GM12878 (cell line): ENCODE results near the gene STEAP1B. TPM values are rescaled to one million over a fixed set of nuclear protein-coding genes. Genes with fewer than 3 reads are reported as not detected.

Experiments used
- ATAC-seq: fragments of 200-7000 bp; cut with Tn5 transposase; 3 replicates; pipeline ENCODE4 v1.9.1; 2020; ENCODE audit warnings: mild to moderate bottlenecking, moderate library complexity
- BruUV-seq: library from RNA; stranded (reverse); fragments of 400-500 nt; replicated peaks from 2 replicates; lab custom pipeline; 2021; lab: Mats Ljungman, UMichigan
- CTCF ChIA-PET: fragments of 300-600 bp; sonication (Branson Sonifier 250); formaldehyde crosslinking; extraction: SDS; loops from one replicate; lab custom pipeline; 2021; ENCODE audit warnings: inconsistent platforms; lab: Yijun Ruan, JAX
- POLR2A ChIA-PET: fragments of 350-600 bp; formaldehyde crosslinking; extraction: SDS; loops from one replicate; lab custom pipeline; 2021; ENCODE audit warnings: inconsistent platforms; lab: Charles Lee
- RAD21 ChIA-PET: fragments of 300-600 bp; sonication (Branson Sonifier 250); formaldehyde crosslinking; loops from one replicate; lab custom pipeline; 2023; ENCODE audit warnings: antibody characterized with exemption; ENCODE audit not compliant: unreplicated experiment; lab: Charles Lee
- SMC1A ChIA-PET: fragments of 300-600 bp; sonication (Branson Sonifier 250); formaldehyde crosslinking; loops from one replicate; lab custom pipeline; 2023; ENCODE audit not compliant: unreplicated experiment, uncharacterized antibody; lab: Charles Lee
- DNase-seq: peaks from one replicate; pipeline ENCODE4 v3.0.0-alpha.2; 2011; ENCODE audit warnings: low read depth, low spot score
- FAIRE-seq: peaks from 3 replicates; lab custom pipeline; 2011; peaks lifted over from hg19 to GRCh38; lab: Jason Lieb, UNC
- H2AFZ ChIP-seq: 2 replicates; pipeline ENCODE4 v1.6.0; 2011; ENCODE audit warnings: low read depth, low read length, control low read depth; ENCODE audit not compliant: control insufficient read depth
- H3K27ac ChIP-seq: 2 replicates; pipeline ENCODE4 v1.5.1; 2011; ENCODE audit warnings: control low read depth; ENCODE audit not compliant: control insufficient read depth, insufficient read depth
- H3K27me3 ChIP-seq, 2 experiments: replicated peaks in 1 of 2; 2 replicates each; pipeline versions ENCODE4 v1.6.0 to v1.6.1; 2011; ENCODE audit warnings: low read length in 1 of 2; ENCODE audit not compliant: control insufficient read depth in 2 of 2, insufficient read depth in 2 of 2
- H3K36me3 ChIP-seq, 2 experiments: 2 replicates each; pipeline ENCODE4 v1.5.1; 2011; ENCODE audit warnings: low read length in 1 of 2; ENCODE audit not compliant: control insufficient read depth in 2 of 2, insufficient read depth in 2 of 2
- H3K4me1 ChIP-seq: 2 replicates; pipeline ENCODE4 v1.6.1; 2011; ENCODE audit warnings: mild to moderate bottlenecking, low read length, moderate library complexity, mixed read lengths; ENCODE audit not compliant: control insufficient read depth, insufficient read depth
- H3K4me2 ChIP-seq: 2 replicates; pipeline ENCODE4 v1.6.0; 2011; ENCODE audit warnings: control low read depth; ENCODE audit not compliant: control insufficient read depth, insufficient read depth
- H3K4me3 ChIP-seq: fragments of 200-600 bp; sonication (generic); 2 replicates; pipeline ENCODE4 v1.5.1; 2016
- H3K79me2 ChIP-seq: 2 replicates; pipeline ENCODE4 v1.6.0; 2011; ENCODE audit warnings: low read length; ENCODE audit not compliant: control insufficient read depth, insufficient read depth
- H3K9ac ChIP-seq: 2 replicates; pipeline ENCODE4 v1.8.0; 2011; ENCODE audit warnings: low read length, control low read depth, mixed read lengths; ENCODE audit not compliant: control insufficient read depth, insufficient read depth
- H3K9me3 ChIP-seq: replicated peaks from 3 replicates; pipeline ENCODE4 v1.5.1; 2011; ENCODE audit warnings: mild to moderate bottlenecking, low read length; ENCODE audit not compliant: control insufficient read depth, insufficient read depth
- H4K20me1 ChIP-seq: 2 replicates; pipeline ENCODE4 v1.6.0; 2011; ENCODE audit not compliant: control insufficient read depth, insufficient read depth
- BCL3 ChIP-seq: IDR thresholded peaks from 2 replicates; pipeline ENCODE4 v1.6.1; 2011; ENCODE audit warnings: borderline replicate concordance, low read depth, mild to moderate bottlenecking, moderate library complexity, low read length; ENCODE audit not compliant: insufficient read depth, poor library complexity, severe bottlenecking
- CEBPB ChIP-seq, 2 experiments: fragments of 150-350 bp in 1 of 2; IDR thresholded peaks; 2 replicates each; pipeline ENCODE4 v1.6.1; 2012 to 2014; ENCODE audit warnings: low read depth in 2 of 2, low read length in 2 of 2, borderline replicate concordance in 1 of 2, inconsistent platforms in 1 of 2
- FOXK2 ChIP-seq: fragments of 450-650 bp; IDR thresholded peaks from 2 replicates; pipeline ENCODE4 v1.6.1; 2017; ENCODE audit warnings: mild to moderate bottlenecking, moderate library complexity
- JUNB ChIP-seq: IDR thresholded peaks from 2 replicates; pipeline ENCODE4 v1.6.1; 2016; ENCODE audit warnings: antibody characterized with exemption, mild to moderate bottlenecking
- MXI1 ChIP-seq: fragments of 150-350 bp; IDR thresholded peaks from 2 replicates; pipeline ENCODE4 v1.6.1; 2011; ENCODE audit warnings: low read depth, mild to moderate bottlenecking, inconsistent platforms, low read length, improper control_type of control experiment
- NFYB ChIP-seq: IDR thresholded peaks from 2 replicates; pipeline ENCODE4 v1.6.1; 2011; ENCODE audit warnings: low read depth, mild to moderate bottlenecking, low read length, improper control_type of control experiment, moderate library complexity; ENCODE audit not compliant: insufficient read depth
- POU2F2 ChIP-seq: IDR thresholded peaks from 3 replicates; pipeline ENCODE4 v1.6.1; 2011; ENCODE audit warnings: low read depth, mild to moderate bottlenecking, low read length, borderline replicate concordance
- STAT1 ChIP-seq: fragments of 450-650 bp; conservative IDR thresholded peaks from 2 replicates; pipeline ENCODE4 v1.6.1; 2014; ENCODE audit warnings: antibody characterized with exemption, mild to moderate bottlenecking
- TBL1XR1 ChIP-seq: IDR thresholded peaks from 2 replicates; pipeline ENCODE4 v1.6.1; 2012; ENCODE audit warnings: low read depth, low read length, improper control_type of control experiment
- WGBS: methylation state at CpG from one replicate; pipeline ENCODE4 v1.1.6; 2016; ENCODE audit warnings: low lambda C conversion rate; ENCODE audit not compliant: insufficient replicate concordance, insufficient coverage; ENCODE audit errors: missing lambda C conversion rate; 5-methylcytosine and 5-hydroxymethylcytosine counted together
- in situ Hi-C: fragments of 300-500 bp; cut with MboI; formaldehyde crosslinking; loops from 9 replicates; pipeline ENCODE4 v1.14.3; 2018; ENCODE audit warnings: mixed read lengths
- intact Hi-C: fragments of 100-400 bp; cut with micrococcal nuclease; formaldehyde crosslinking; loops from one replicate; pipeline ENCODE4 v1.14.2; 2022; ENCODE audit not compliant: unreplicated experiment
- polyA plus RNA-seq, 11 experiments: library from polyadenylated mRNA; depleted of rRNA in 4 of 11; unstranded in 6 of 11; stranded (reverse) in 5 of 11; fragments of >200 nt; fragmentation: Nextera tagmentation in 4 of 11; fragmentation: Illumina TruSeq in 1 of 11; extraction: Ambion mirVana in 4 of 11; extraction: Trizol in 1 of 11; gene quantifications; 1 replicate in 1 of 11; 2 replicates in 10 of 11; pipeline versions ENCODE4 v1.2.1 to v1.2.3, GENCODE V29; 2011 to 2016; ENCODE audit warnings: inconsistent platforms in 2 of 11, missing spikeins in 2 of 11, low read depth in 1 of 11
- total RNA-seq, 4 experiments: library from RNA; depleted of rRNA in 3 of 4; stranded (reverse); fragments of >200 nt in 3 of 4; fragmentation: Illumina TruSeq in 1 of 4; extraction: Trizol in 1 of 4; gene quantifications; 2 replicates each; pipeline versions ENCODE4 v1.2.1 to v1.2.3, GENCODE V29; 2013 to 2021
- TF ChIP-seq, protein P1 (sequence below): IDR thresholded peaks from 2 replicates; pipeline ENCODE4 v1.6.1; 2012; ENCODE audit warnings: low read depth, low read length, improper control_type of control experiment
- TF ChIP-seq, protein P2 (sequence below): fragments of 450-650 bp; IDR thresholded peaks from 2 replicates; pipeline ENCODE4 v1.6.1; 2017; ENCODE audit warnings: borderline replicate concordance

Gene STEAP1B
- total and polyA plus RNA-seq, 10 of the 15 experiments (the other 5 are each of a cell fraction or from before 2014, with no cell fraction given): 0.14 TPM; not detected in 9

GRCh38 chr7:22542669-22543068, 42.7 kb upstream of the STEAP1B start:
- Histone ChIP-seq H3K79me2 (no peaks in the 10 kb centered on the region), H3K27ac (no peak overlapping the region), H3K9ac (no peak overlapping the region), H3K27me3 (peaks cover 0 to 5% of the 10 kb centered on the region in 2 experiments; a peak in 2 of 4 replicates), H3K4me3 (no peak overlapping the region), H3K4me2 (no peak overlapping the region), H3K36me3 (no peaks in the 10 kb centered on the region), H3K9me3 (no peaks in the 10 kb centered on the region), H4K20me1 (no peaks in the 10 kb centered on the region), H3K4me1 (no peaks in the 10 kb centered on the region), H2AFZ (no peak overlapping the region)
- ChIA-PET SMC1A (no interaction called here), POLR2A (no interaction called here), CTCF (interaction anchor here (1.6 kb wide), 1 partner anchor 18 kb away, joined by 5 read pairs; no protein-coding TSS in a partner anchor), RAD21 (no interaction called here)
- FAIRE-seq (no peak), DNase-seq (no peak), ATAC-seq (no peak)
- in situ Hi-C loops: no loop called here
- BruUV-seq: no TSS peak
- TF ChIP-seq CEBPB (IDR thresholded peaks at IDR 0.05; ENCODE audit: borderline replicate concordance in 1 of 2, low read depth in 2 of 2, low read length in 2 of 2) (no peak), TBL1XR1 (no peak), POU2F2 (no peak), NFYB (no peak), FOXK2 (no peak), STAT1 (no peak), MXI1 (no peak), BCL3 (no peak), JUNB (no peak)
- TF ChIP-seq, protein P1, sequence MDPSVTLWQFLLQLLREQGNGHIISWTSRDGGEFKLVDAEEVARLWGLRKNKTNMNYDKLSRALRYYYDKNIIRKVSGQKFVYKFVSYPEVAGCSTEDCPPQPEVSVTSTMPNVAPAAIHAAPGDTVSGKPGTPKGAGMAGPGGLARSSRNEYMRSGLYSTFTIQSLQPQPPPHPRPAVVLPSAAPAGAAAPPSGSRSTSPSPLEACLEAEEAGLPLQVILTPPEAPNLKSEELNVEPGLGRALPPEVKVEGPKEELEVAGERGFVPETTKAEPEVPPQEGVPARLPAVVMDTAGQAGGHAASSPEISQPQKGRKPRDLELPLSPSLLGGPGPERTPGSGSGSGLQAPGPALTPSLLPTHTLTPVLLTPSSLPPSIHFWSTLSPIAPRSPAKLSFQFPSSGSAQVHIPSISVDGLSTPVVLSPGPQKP: no peak
- TF ChIP-seq, protein P2, sequence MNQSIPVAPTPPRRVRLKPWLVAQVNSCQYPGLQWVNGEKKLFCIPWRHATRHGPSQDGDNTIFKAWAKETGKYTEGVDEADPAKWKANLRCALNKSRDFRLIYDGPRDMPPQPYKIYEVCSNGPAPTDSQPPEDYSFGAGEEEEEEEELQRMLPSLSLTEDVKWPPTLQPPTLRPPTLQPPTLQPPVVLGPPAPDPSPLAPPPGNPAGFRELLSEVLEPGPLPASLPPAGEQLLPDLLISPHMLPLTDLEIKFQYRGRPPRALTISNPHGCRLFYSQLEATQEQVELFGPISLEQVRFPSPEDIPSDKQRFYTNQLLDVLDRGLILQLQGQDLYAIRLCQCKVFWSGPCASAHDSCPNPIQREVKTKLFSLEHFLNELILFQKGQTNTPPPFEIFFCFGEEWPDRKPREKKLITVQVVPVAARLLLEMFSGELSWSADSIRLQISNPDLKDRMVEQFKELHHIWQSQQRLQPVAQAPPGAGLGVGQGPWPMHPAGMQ: no peak
- intact Hi-C loops: no loop called here
- WGBS: 40% methylated on average over 5 of the region's 5 CpGs
